IPS DF 4.7 (cell line): ENCODE measurements around the gene NETO2.
"Not testable (repeated sequence)": the region's sequence is repeated elsewhere in the genome, so short reads cannot be mapped to it uniquely, and the experiment has no call there.

ENCODE experiments used
- DNase-seq: peaks from one replicate; pipeline ENCODE4 v3.0.0-alpha.2; 2013; ENCODE audit warnings: low spot score; ENCODE audit errors: extremely low read depth

Gene NETO2

DNA sequence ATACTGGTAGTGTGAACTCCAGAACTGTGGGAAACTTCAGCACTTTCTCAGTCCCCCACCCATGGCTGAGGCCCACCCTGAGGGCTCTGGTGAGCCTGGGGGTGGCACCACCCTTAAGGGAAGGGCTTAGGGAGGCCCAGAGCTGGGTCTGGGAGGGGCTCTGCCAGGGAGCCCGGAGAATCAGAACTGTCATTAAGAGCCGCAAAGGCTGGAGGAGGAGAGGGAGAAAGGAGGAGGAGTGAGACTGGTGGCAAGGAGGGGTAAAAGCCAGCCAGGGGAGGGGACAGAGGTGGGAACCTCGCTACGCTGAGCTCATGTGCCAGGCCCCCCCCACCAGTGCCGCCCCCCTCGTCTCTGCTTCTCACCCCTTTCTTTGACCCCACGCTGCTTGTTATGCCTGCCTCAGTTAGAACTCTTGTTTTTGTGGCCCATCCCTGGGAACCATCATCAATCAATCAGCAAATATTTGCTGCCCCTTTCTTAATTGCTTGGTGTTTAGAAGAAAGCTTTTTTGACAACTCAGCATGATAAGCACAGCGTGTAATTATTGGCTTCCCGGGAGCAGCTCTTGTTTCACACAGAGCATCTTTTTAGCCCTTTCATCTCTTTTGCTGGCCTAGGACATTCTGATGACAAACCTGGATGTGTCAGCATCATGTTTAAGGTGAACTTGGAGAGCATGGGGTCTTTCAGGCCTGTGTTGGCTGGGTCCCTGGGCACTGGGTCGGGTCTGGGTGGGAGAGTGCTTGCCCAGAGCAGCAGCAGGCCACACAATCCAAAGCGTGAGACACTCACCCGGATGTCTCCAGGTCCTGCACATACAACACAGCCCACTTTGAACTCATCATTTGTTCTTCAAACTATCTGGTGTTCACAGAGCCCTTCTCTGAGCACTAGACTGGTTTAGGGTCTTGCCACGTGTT lies 77.7 kb downstream of the NETO2 start:
- no peak for DNase-seq

DNA sequence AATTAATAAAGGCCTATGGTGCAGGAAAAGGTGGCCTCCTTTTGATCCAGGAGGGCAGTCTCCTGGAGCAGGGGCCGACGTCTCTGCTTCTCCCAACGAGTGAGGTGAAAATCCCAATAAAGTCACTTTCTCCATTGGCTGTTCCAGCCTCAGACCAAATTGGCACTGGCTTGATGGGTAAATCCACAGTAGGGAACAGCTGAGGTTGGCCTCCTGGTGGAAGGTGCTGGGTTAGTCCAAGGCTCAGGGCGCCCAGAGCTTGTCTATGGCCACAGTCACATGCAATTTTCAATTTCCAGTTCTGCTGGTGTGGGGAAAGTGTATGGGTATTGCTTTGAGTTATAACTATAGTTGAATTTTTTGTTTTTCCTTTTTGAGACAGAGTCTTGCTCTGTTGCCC lies 79.0 kb downstream of the NETO2 start:
- no peak for DNase-seq

DNA sequence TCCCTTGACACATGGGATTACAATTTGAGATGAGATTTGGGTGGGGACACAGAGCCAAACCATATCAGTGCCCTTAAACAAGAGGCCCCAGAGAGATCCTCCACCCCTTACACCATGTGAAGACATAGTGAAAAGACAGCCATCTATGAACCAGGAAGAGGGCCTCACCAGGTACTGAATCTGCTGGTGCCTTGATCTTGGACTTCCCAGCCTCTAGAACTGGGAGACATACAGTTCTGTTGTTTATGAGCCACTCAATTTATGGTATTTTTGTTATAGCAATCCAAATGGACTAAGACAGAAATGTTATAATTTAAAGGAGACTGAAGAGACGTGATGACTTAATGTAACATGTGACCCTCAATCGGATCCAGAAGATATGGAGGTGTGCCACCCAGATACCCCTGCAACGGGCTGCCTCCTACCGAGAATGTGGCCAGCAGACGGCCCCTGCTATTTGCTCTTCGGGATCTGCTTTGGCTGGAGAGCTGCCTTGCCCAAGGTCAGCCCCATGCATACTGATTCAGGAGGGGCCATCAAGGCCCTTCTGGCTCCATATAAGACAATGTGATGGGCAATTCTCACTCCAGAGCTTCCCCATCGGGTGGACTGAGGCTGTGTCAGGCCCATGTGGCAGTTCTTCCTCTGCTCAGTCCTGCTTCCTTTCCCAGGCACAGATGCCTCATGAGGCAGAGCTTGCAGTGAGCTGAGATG lies 80.6 kb downstream of the NETO2 start:
- DNase-seq: no peak

DNA sequence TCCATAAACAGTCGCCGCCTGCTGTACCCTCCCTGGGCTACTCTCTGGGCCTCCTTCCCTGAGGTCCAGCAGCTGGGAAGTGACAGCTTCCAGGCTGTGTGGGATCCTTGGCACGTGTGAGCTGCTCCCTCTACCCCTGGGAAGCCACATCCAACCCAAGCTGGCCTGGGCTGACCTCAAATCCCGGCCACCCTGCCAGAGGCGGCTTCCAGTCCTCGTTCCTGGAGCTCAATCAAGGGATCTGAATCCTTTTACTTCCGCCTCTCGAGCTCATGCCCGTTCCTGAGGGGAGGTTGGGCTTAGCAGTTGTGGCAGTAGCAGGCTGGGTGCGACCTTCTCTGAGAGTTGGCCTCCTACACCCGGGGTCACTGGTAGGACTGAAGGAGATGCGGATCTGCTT lies 82.5 kb downstream of the NETO2 start:
- DNase-seq: no peak

DNA sequence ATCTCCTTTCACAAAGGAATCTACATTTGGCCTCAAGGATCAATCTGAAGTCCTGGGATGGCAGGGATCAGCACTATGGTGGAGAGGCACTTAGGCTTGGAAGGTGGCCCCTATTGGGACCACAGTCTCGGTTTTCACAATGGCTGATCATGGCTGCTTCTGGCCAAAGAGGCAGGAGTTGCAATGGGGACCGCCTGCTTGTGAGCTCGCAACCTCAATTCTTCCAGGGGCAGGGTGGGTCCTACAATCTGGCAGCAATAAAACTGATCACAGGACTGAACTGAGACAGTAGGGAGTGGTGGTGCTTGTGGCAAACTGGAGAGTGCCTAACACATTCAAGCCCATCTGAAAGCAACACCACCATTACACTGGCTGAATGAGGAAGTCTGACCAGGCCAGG lies 83.1 kb downstream of the NETO2 start:
- DNase-seq: no peak

DNA sequence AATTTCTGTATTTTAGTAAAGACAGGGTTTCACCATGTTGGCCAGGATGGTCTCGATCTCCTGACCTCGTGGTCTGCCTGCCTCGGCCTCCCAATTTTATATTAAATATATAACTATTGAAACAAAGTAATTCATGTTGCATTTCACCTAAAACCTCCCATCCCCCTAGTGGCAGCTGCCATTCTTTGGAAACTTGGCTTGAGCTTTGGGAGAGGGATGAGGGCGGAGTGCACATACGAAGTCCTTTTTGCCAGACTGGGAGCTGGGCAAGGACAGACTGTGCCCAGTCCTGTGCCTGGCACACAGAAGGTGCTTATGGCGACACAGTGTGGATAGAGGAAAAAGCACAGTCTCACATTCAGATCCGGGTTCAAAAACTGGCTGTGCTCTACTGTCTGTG lies 83.8 kb downstream of the NETO2 start:
- DNase-seq: no peak

DNA sequence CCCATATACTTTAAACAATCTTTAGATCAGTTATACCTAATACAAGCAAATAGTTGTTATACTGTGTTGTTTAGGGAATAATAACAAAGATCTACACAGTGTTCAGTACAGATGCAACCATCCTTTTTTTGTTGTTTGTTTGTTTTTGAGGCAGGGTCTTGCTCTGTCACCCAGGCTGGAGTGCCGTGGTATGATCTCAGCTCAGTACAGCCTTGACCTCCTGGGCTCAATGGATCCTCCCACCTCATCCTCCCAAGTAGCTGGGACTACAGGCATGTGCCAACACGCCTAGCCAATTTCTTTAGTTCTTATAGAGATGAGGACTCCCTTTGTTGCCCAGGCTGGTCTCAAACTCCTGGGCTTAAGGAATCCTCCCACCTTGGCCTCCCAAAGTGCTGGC lies 84.6 kb downstream of the NETO2 start:
- not testable (repeated sequence) for DNase-seq

DNA sequence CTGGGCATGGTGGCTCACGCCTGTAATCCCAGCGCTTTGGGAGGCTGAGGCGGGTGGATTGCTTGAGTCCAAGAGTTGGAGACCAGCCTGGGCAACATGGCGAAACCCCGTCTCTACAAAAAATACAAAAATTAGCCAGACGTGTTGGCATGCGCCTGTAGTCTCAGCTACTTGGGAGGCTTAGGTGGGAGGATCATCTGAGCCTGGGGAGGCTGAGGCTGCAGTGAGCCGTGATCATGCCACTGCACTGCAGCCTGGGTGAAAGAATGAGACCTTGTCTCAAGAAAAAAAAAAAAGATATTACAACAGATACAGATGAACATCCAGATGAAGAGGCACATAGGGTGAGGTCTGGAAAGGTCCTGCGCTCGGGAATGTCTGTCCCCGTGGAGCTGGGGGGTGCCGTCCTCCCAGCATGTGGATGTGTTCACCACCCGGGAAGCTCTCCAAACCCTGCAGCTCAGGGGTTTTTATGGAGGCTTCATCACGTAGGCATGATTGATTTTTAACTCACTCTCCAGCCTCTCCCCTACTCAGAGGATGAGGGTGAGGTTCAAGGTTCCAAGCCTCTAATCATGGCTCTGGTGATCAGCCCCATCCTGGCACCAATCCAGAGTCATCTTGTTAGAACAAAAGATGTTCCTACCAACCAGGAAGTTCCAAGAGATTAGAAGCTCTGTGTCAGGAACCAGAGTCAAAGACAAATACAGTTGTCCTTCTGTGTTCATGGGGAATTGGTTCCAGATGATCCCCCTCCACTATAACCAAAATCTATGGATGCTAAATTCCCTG lies 85.3 kb downstream of the NETO2 start:
- DNase-seq: no peak

DNA sequence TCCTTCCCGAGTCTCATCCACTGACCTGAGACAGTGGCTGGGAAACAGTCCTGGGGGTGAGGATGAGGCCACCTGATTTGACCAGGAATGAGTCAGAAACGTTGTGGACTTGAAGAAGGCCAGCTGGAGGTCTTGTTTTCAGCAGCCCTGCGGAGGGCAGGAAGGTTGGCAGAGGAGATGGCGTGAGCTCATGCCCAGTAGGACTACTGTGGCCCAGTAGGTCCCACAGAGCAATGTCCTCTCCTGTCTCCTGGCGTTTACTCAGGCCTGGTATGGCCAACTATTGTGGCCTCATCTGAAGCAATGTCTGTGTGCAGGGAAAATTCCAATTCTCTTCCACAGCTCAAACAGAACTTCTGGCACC lies 86.1 kb downstream of the NETO2 start:
- DNase-seq: no peak

DNA sequence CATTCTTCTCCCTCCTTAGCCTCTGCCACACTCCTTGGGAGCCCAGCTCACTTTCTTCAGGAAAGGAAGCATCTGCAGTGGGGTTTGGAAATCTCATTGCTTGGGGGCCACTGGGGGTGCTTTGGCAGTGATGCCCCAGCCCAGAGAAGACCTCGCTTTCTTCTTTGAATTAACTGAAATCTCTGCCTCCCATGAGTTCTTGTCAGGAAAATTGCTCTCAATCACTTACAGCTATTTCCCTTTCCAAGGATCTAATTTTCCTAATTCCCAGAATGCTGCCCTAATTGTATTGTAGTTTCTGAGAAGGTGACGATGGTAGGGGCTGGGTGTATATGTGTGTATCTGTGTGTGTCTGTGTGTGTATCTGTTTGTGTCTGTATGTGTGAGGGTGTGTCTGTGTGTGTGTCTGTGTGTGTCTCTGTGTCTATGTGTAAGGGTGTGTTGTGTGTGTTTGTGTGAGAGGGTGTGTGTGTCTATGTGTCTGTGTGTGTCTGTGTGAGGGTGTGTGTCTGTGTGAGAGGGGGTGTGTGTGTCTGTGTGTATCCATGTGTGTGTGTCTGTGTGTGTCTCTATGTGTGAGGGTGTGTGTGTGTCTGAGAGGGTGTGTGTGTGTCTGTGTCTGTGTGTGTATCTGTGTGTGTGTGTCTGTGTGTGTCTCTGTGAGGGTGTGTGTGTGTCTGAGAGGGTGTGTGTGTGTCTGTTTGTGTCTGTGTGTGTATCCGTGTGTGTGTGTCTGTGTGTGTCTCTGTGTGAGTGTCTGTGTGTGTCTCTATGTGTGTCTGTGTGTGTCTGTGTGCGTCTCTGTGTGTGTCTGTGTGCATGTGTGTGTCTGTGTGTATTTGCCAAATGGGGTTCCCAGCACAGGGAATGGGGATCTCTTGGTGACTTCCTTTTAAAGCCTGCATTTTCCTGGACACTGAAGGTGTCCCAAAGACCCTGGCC lies 86.8 kb downstream of the NETO2 start:
- DNase-seq: no peak

DNA sequence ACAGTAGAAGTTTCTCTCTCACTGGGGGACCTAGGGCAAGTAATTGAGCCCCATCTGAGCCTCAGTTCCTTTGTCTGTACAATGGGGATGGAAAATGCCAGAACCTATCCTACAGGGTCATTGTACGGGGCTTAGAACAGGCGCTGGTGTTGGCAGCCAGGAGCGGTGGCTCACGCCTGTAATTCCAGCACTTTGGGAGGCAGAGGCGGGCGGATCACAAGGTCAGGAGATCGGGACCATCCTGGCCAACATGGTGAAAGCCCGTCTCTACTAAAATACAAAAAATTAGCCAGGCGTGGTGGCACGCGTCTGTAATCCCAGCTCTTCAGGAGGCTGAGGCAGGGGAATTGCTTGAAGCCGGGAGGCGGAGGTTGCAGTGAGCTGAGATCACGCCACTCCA lies 87.7 kb downstream of the NETO2 start:
- DNase-seq: not testable (repeated sequence)

DNA sequence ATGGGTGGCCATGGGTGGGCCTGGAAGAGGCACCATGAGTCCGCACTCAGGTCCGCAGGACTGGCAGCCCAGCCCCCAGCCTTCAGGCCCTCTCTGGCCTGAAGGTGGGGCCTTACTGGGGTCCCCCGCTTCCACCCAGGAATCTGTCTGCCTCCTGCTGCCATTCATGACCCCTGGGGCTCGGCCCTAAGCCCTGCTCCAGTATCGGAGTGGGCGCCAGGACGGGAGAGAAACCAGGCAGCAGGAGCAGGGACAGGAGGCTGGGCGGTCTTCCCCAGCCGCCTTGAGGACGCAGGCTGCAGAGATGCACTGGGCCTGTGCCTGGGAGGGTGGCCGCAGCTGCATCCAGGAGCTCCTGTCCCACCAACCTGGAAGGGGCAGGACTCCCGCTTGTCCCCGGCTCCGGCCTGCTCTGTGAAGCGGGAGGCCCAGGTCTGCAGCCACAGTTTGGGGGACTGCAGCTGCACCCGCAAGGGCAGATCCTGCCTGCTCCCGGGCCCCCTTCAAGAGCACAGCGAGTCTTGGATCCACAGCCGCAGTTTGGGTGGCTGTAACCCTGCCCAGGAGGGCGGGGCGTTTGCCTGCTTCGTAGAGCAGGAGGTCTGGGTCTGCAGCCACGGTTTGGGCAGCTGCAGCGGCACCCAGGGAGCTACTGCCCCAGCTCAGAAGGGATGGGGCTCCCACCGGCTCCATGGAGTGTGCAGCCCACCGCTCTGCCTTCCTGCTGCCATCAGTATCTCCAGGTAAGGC lies 88.4 kb downstream of the NETO2 start:
- DNase-seq: no peak

DNA sequence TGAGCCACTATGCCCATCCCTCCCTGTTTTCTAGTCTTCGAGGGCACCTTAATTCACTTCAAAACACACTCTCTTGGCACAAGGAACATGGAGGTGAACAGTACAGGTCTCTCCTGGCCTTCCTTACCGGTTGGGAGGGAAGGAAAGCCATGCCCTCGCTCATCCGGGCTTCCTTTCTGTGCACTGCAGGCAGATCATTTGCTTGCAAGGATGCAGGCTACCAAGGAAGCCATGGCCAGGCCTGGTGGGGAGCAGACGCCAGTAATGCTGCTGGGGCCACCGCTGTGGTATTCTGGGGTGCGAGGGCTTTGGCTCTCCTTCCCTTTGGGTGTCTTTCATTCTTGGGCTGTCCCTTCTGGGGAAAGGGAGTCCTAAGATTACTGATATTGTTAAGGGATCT lies 89.4 kb downstream of the NETO2 start:
- DNase-seq: no peak

DNA sequence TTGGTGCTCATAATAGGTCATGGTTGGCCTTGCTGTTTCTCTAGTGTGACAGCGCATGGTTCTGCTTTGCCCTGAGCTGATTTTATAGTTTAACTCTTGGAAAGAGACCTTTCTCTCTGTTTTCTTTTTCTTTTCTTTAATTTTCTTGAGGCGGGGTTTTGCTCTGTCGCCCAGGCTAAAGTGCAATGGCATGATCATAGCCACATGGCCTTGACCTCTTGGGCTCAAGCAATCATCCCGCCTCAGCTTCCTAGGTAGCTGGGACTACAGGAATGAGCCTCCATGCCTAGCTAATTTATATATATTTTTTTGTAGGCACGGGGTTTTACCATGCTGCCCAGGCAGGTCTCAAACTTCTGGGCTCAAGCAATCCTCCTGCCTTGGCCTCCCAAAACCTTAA lies 89.8 kb downstream of the NETO2 start:
- no peak for DNase-seq

DNA sequence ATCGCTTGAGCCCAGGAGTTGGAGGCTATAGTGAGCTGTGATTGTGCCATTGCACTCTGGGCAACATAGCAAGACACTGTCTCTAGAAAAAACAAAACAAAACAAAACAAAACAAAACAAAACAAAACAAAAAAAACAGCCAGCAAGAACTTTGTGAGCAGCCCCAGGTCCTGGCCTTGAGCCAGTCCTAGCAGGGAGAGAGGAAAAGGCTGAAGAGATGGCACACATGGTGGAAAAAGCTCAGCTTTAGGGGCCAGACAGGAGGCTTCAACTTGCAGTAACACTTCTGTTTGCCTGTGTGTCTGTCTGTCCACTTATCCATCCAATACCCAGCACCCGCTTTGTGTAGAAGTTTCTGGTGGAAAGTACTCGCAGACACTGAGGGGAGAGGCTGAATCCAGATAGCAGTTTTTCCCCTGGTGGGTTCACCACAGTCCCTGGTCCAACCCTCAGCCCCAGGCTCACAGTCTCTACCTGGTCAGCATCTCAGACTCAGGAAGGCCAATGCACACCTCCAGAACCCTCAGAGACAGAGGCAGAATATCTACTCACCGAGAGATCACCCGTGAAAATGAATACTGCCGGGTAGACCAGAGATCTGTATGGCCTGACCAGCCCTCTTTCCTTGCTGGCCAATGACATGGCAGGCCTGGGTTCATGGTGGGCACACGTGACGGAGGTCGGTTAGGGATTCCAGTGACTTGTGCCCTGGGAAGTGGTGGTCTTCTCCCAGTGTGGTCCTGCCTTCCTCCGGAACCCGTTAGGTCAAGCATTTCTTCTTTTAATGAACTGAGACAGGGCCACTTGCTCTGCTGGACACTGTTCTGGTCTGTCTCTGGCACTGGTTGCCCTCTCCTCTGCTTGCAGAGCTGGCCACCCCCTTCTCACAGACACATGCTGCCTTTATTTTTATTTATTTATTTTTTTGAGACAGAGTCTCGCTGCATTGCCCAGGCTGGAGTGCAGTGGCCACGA lies 90.8 kb downstream of the NETO2 start:
- no peak for DNase-seq

DNA sequence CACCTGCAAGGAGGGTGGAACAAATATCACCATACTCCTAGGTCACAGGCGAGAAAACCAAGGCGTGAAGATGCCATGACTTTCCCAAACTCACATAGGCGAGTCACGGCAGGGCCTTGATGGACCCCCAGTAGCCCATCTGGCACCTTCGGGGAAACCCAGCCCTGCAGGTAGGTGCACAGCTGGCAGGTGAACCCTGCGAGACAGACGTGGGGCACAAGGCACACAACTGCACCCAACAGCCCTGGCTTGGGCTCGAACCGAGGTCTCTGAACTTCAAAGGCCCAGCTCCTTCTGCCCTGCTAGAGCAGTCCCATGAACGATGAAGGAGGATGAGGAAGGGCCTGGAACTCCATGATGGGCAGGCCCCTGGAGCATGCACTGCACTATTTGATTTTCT lies 92.7 kb downstream of the NETO2 start:
- DNase-seq: no peak

DNA sequence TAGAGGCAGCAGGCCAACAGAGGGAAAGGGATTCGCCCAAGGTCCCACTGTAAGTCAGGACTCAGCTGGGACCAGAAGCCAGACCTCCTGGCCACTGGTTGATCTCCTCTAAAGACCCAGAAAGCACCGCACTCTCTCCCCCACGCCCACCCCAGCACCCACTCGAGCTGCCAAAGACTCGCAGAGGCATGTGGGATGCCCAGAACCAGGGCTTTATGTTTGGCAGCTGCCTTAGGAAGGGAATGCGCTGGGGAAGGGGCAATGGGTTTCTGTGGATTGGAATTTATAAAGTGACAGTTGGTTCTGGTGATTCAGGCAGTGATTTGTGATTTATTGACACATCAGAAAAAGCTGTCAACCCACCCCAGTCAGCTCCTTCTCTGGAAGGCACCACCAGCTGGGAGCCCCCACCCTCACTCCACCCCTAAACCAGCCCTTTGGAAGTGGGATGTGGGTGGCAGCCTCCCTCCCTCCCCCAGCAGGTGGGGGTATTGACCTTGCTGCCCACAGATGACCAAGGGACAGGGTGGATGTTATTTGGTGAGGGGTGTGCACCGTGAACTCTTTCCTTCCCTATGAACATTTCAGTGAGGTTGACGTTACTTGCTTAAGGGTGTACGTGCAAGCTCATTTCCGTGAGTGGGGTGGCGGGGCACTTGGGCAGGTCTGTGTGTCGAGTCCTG lies 93.7 kb downstream of the NETO2 start:
- DNase-seq: no peak

DNA sequence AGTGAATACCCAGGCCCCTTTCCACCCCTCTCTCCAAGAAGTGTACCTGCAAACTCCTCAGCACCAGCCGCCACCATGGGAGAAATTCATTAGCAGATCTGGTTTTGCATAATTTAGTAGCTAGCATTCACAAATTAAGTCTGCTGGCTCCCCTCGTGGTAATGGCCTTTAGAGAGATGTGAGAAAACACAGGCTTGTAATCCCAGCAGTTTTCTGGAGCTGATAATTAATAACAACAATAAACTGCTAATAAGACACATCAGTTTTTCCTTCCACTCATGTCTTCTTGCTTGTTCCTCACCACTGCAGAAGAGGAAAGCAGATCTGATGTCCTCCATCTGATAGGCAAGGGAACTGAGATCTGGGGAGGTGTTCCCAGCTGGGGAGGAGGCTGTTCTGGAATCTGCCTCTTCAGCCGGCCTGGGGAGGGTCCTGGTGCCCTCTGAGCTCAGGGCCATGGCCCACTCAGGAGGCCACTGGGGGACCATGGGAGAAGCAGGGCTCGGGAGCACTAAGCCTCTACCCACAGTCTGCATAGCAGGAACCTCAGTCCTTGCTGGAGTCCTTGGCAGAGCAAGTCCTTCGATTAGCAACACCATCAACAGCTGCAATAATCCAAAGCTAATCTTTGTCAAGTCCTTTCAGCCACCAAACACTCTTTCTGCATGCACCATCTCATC lies 96.1 kb downstream of the NETO2 start:
- no peak for DNase-seq
